GM18870 (cell line): ENCODE results near the gene LMTK2.

Experiments
- ATAC-seq: cut with Tn5 transposase; IDR thresholded peaks from one replicate; pipeline ENCODE4 v1.9.1; 2021; ENCODE audit warnings: moderate library complexity; ENCODE audit not compliant: unreplicated experiment

The LMTK2 gene

GRCh38 chr7:98231493-98232262 lies 125.0 kb downstream of the LMTK2 start:
- no peak for ATAC-seq

GRCh38 chr7:98232263-98232585 lies 125.6 kb downstream of the LMTK2 start:
- ATAC-seq = no peak

GRCh38 chr7:98232799-98233198 lies 126.1 kb downstream of the LMTK2 start:
- ATAC-seq = no peak

- ATAC-seq = no peak
Measured at GRCh38 chr7:98233219-98234070, 126.8 kb downstream of the LMTK2 start.

- no peak for ATAC-seq
Measured at GRCh38 chr7:98234429-98235147, 127.9 kb downstream of the LMTK2 start.

GRCh38 chr7:98235901-98236300 lies 129.2 kb downstream of the LMTK2 start:
- ATAC-seq = no peak

- no peak for ATAC-seq
Measured at GRCh38 chr7:98236355-98237185, 129.9 kb downstream of the LMTK2 start.

GRCh38 chr7:98238076-98238475 lies 131.4 kb downstream of the LMTK2 start:
- no peak for ATAC-seq

- ATAC-seq = no peak
Measured at GRCh38 chr7:98238976-98239375, 132.3 kb downstream of the LMTK2 start.

GRCh38 chr7:98240961-98241673 lies 134.5 kb downstream of the LMTK2 start:
- ATAC-seq = no peak

- no peak for ATAC-seq
Measured at GRCh38 chr7:98241674-98242241, 135.1 kb downstream of the LMTK2 start.

- no peak for ATAC-seq
Measured at GRCh38 chr7:98242342-98242741, 135.7 kb downstream of the LMTK2 start.

GRCh38 chr7:98242934-98243333 lies 136.3 kb downstream of the LMTK2 start:
- ATAC-seq = no peak

- ATAC-seq = no peak
Measured at GRCh38 chr7:98244871-98245270, 138.2 kb downstream of the LMTK2 start.

GRCh38 chr7:98248156-98248555 lies 141.5 kb downstream of the LMTK2 start:
- no peak for ATAC-seq

- ATAC-seq = no peak
Measured at GRCh38 chr7:98249106-98249505, 142.4 kb downstream of the LMTK2 start.

GRCh38 chr7:98250789-98251188 lies 144.1 kb downstream of the LMTK2 start:
- no peak for ATAC-seq

- ATAC-seq = peak; percentile 27
Measured at GRCh38 chr7:98251231-98251600, 144.6 kb downstream of the LMTK2 start.

GRCh38 chr7:98251601-98252424 lies 145.2 kb downstream of the LMTK2 start, which contains the start of gene TECPR1:
Gene TECPR1, minus strand, starts transcription at chr7:98252232. Its CDS starts 6,086 bp downstream, at chr7:98246146.
- ATAC-seq = peak; percentile 95
